T-cell (primary cell): ENCODE data around the gene SFTPB. TPM values are rescaled to one million over a fixed set of nuclear protein-coding genes. Genes with fewer than 3 reads are reported as not detected.
"Not testable (repeated sequence)": the region's sequence is repeated elsewhere in the genome, so short reads cannot be mapped to it uniquely, and the experiment has no call there.

Source experiments
- ATAC-seq, 4 experiments: fragments of 200-7000 bp in 3 of 4; fragments of 150-1000 bp in 1 of 4; cut with Tn5 transposase; replicated peaks in 1 of 4; 1 replicate in 3 of 4; 2 replicates in 1 of 4; pipeline ENCODE4 v1.10.0; 2021; ENCODE audit warnings: moderate library complexity in 3 of 4, mild to moderate bottlenecking in 2 of 4, moderate number of reproducible peaks in 1 of 4
- CTCF ChIA-PET, 2 donors: fragments of 300-600 bp; sonication (Branson Sonifier 250); formaldehyde crosslinking; loops; one replicate each; lab custom pipeline; 2022; ENCODE audit warnings: antibody characterized with exemption in 2 of 2; lab: Charles Lee
- POLR2A ChIA-PET, 2 donors: fragments of 300-600 bp; sonication (Branson Sonifier 250); formaldehyde crosslinking; loops; one replicate each; lab custom pipeline; 2022; ENCODE audit warnings: antibody characterized with exemption in 2 of 2; lab: Charles Lee
- DNase-seq, 35 experiments: peaks; one replicate each; pipeline versions ENCODE4 v3.0.0 to v3.0.0-alpha.2; 2013 to 2023
- H3K27ac ChIP-seq: one replicate; pipeline ENCODE4 v1.5.1; 2013; ENCODE audit warnings: low read length
- H3K27me3 ChIP-seq, 2 experiments: replicated peaks in 1 of 2; 1 replicate in 1 of 2; 2 replicates in 1 of 2; pipeline versions ENCODE4 v1.6.1 to v1.7.0; 2013; ENCODE audit warnings: low read length in 1 of 2, mixed read lengths in 1 of 2; ENCODE audit not compliant: control insufficient read depth in 2 of 2, insufficient read depth in 2 of 2; ENCODE audit errors: extremely low read depth in 1 of 2
- H3K36me3 ChIP-seq, 2 donors: 1 replicate in 1 of 2; 2 replicates in 1 of 2; pipeline versions ENCODE4 v1.6.1 to v1.7.0; 2013; ENCODE audit warnings: low read length in 1 of 2; ENCODE audit not compliant: control insufficient read depth in 2 of 2, insufficient read depth in 1 of 2; ENCODE audit errors: extremely low read depth in 1 of 2
- H3K4me1 ChIP-seq, 2 experiments: 1 replicate in 1 of 2; 2 replicates in 1 of 2; pipeline versions ENCODE4 v1.6.1 to v1.7.0; 2013; ENCODE audit warnings: low read length in 2 of 2, mixed read lengths in 1 of 2; ENCODE audit not compliant: insufficient read depth in 2 of 2, control insufficient read depth in 1 of 2; ENCODE audit errors: extremely low read depth in 1 of 2
- H3K4me3 ChIP-seq, 2 donors: 1 replicate in 1 of 2; 2 replicates in 1 of 2; pipeline versions ENCODE4 v1.5.1 to v1.7.0; 2013; ENCODE audit warnings: mild to moderate bottlenecking in 2 of 2, low read length in 1 of 2, moderate library complexity in 1 of 2; ENCODE audit not compliant: control insufficient read depth in 1 of 2; ENCODE audit errors: extremely low read depth in 1 of 2
- H3K9me3 ChIP-seq: 2 replicates; pipeline ENCODE4 v1.7.0; 2013
- H3K27ac Mint-ChIP-seq, 2 donors: one replicate each; pipeline ENCODE4 v1.8.0; 2020 to 2021; ENCODE audit warnings: mild to moderate bottlenecking in 2 of 2, mixed read lengths in 2 of 2
- H3K27me3 Mint-ChIP-seq, 2 donors: one replicate each; pipeline ENCODE4 v1.8.0; 2021 to 2022; ENCODE audit warnings: mixed read lengths in 2 of 2
- H3K36me3 Mint-ChIP-seq: one replicate; pipeline ENCODE4 v1.8.0; 2021; ENCODE audit warnings: mixed read lengths
- H3K4me1 Mint-ChIP-seq, 3 donors: one replicate each; pipeline ENCODE4 v1.8.0; 2020 to 2022; ENCODE audit warnings: mixed read lengths in 3 of 3, mild to moderate bottlenecking in 1 of 3
- H3K4me3 Mint-ChIP-seq, 3 donors: one replicate each; pipeline ENCODE4 v1.8.0; 2020 to 2022; ENCODE audit warnings: mild to moderate bottlenecking in 3 of 3, mixed read lengths in 3 of 3, moderate library complexity in 3 of 3
- H3K9me3 Mint-ChIP-seq, 3 donors: one replicate each; pipeline ENCODE4 v1.8.0; 2020 to 2022; ENCODE audit warnings: mixed read lengths in 3 of 3
- WGBS: methylation state at CpG from one replicate; pipeline ENCODE4 v1.1.5; 2013; ENCODE audit warnings: missing lambda C conversion rate; ENCODE audit not compliant: insufficient coverage; 5-methylcytosine and 5-hydroxymethylcytosine counted together
- total RNA-seq, 35 experiments: library from RNA in 6 of 35; stranded (reverse) in 6 of 35; fragments of 120-200 nt in 1 of 35; gene quantifications; one replicate each; pipeline versions ENCODE4 v1.2.1 to v1.2.4 and lab custom pipeline; 2013 to 2026

The SFTPB gene
- total RNA-seq, 5 donors from 2014 or later (not counting 1 experiment from before 2014, with no cell fraction given), result 11.6 to 18.6 (median 16.0) TPM; not detected in 2

GRCh38 chr2:85659324-85659981, 8.5 kb downstream of the SFTPB start:
- Histone ChIP-seq H3K36me3 (peaks cover 4 to 13% of the 10 kb centered on the region in 2 donors), H3K4me1 (peaks cover 0 to 3% of the 10 kb centered on the region in 2 experiments), H3K4me3 (no peak overlapping the region), H3K9me3 (no peaks in the 10 kb centered on the region), H3K27me3 (no peaks in the 10 kb centered on the region), H3K27ac (no peak overlapping the region)
- ATAC-seq, result no peak
- peak in 1 of 35 experiments; percentile 8 for DNase-seq
- Mint-ChIP-seq H3K4me1 (peaks cover 0 to 3% (median 0%) of the 10 kb centered on the region in 3 donors), H3K9me3 (no peaks in the 10 kb centered on the region), H3K27me3 (no peaks in the 10 kb centered on the region), H3K27ac (peak overlapping the region in 1 of 2 donors; percentile 48), H3K4me3 (no peak overlapping the region), H3K36me3 (peaks cover 12% of the 10 kb centered on the region)
- 60% methylated on average over 5 of the region's 13 CpGs for WGBS
- CTCF ChIA-PET, result interaction anchor here in 1 of 2 donors (0.6 to 1.3 kb wide), 2 partner anchors 23 to 544 kb away, joined by 3 to 6 read pairs; no protein-coding TSS in a partner anchor
- POLR2A ChIA-PET, result interaction anchor here in 1 of 2 donors (0.6 kb wide), 1 partner anchor 172 kb away, joined by 3 read pairs; no protein-coding TSS in a partner anchor

DNA sequence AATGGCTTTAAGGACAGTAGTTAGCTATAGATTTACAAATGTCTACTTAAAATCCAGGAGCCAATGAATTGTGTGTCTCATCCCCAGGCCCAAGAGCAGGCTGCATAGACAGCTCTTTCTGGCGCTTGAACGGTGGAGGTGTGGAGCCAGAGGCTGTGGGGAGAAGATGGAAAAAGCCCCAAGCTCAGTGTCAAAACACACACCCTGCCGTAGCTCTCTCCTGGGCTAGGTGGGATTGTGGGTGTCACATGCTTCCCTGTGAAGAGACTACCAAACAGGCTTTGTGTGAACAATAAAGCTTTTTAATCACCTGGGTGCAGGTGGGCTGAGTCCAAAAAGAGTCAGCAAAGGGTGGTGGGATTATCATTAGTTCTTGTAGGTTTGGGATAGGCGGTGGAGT, 10.6 kb downstream of the SFTPB start:
- H3K27ac ChIP-seq, H3K9me3 Mint-ChIP-seq, CTCF ChIA-PET, H3K4me3 ChIP-seq, DNase-seq, POLR2A ChIA-PET, H3K27ac Mint-ChIP-seq, H3K4me3 Mint-ChIP-seq, H3K4me1 ChIP-seq, H3K9me3 ChIP-seq, H3K4me1 Mint-ChIP-seq, H3K27me3 Mint-ChIP-seq, ATAC-seq, H3K27me3 ChIP-seq: not testable (repeated sequence)
- WGBS, result 90% methylated on average over 2 of the region's 4 CpGs
- H3K36me3 Mint-ChIP-seq, result peaks cover 22% of the 10 kb centered on the region
- peaks cover 4 to 23% of the 10 kb centered on the region in 2 donors for H3K36me3 ChIP-seq

DNA sequence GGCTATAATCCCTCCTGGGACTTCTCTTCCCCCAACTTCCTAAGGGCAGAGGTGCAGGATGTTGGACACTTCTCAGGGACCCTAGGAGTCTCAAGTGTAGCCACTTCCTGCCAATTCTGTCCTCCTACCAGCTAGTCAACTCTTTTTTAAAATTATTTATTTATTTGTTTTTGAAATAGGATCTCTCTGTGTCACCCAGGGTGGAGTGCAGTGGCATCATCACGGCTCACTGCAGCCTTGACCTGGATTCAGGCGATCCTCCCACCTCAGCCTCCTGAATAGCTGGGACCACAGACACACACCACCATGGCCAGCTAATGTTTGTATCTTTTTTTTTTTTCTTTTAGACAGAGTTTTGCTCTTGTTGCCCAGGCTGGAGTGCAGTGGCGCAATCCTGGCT, 11.5 kb downstream of the SFTPB start:
- CTCF ChIA-PET, result interaction anchor here in 1 of 2 donors (0.6 kb wide), 1 partner anchor 548 kb away, joined by 5 read pairs; no protein-coding TSS in a partner anchor
- no CpG with 5 or more reads among the region's 3 CpGs for WGBS
- POLR2A ChIA-PET, result no interaction called here
- H3K4me3 ChIP-seq, result no peak overlapping the region
- Mint-ChIP-seq H3K9me3 (no peaks in the 10 kb centered on the region), H3K36me3 (peaks cover 28% of the 10 kb centered on the region), H3K4me1 (peaks cover 0 to 3% (median 0%) of the 10 kb centered on the region in 3 donors), H3K27ac (no peak overlapping the region), H3K27me3 (no peaks in the 10 kb centered on the region), H3K4me3 (no peak overlapping the region)
- ATAC-seq (no peak), DNase-seq (no peak)
- H3K27me3 ChIP-seq, result no peaks in the 10 kb centered on the region
- H3K36me3 ChIP-seq, result peaks cover 4 to 31% of the 10 kb centered on the region in 2 donors
- no peaks in the 10 kb centered on the region for H3K9me3 ChIP-seq
- H3K27ac ChIP-seq, result no peak overlapping the region
- H3K4me1 ChIP-seq, result peaks cover 0 to 3% of the 10 kb centered on the region in 2 experiments

- Histone ChIP-seq H3K4me1 (peaks cover 0 to 3% of the 10 kb centered on the region in 2 experiments), H3K27ac (no peak overlapping the region), H3K27me3 (no peaks in the 10 kb centered on the region), H3K36me3 (peaks cover 4 to 36% of the 10 kb centered on the region in 2 donors), H3K9me3 (no peaks in the 10 kb centered on the region), H3K4me3 (no peak overlapping the region)
- DNase-seq (no peak), ATAC-seq (no peak)
- H3K4me1 Mint-ChIP-seq, result peaks cover 0 to 3% (median 0%) of the 10 kb centered on the region in 3 donors
- no peaks in the 10 kb centered on the region for H3K27me3 Mint-ChIP-seq
- H3K36me3 Mint-ChIP-seq, result peaks cover 33% of the 10 kb centered on the region
- WGBS, result 88% methylated on average over 4 of the region's 7 CpGs
- CTCF ChIA-PET, result interaction anchor here in 1 of 2 donors (0.6 kb wide), 1 partner anchor 548 kb away, joined by 5 read pairs; no protein-coding TSS in a partner anchor
- no peak overlapping the region for H3K4me3 Mint-ChIP-seq
- POLR2A ChIA-PET, result interaction anchor here in 1 of 2 donors (0.7 kb wide), 1 partner anchor 39 kb away, joined by 6 read pairs; no protein-coding TSS in a partner anchor
- H3K27ac Mint-ChIP-seq, result no peak overlapping the region
- no peaks in the 10 kb centered on the region for H3K9me3 Mint-ChIP-seq
Observed at GRCh38 chr2:85655961-85656417, 12.0 kb downstream of the SFTPB start.

GRCh38 chr2:85653996-85654395, 14.0 kb downstream of the SFTPB start:
- Mint-ChIP-seq H3K27me3 (no peaks in the 10 kb centered on the region), H3K27ac (no peak overlapping the region), H3K9me3 (no peaks in the 10 kb centered on the region), H3K4me1 (peaks cover 0 to under 1% (median 0%) of the 10 kb centered on the region in 3 donors), H3K4me3 (no peak overlapping the region), H3K36me3 (peaks cover 40% of the 10 kb centered on the region)
- H3K36me3 ChIP-seq, result peaks cover 8 to 44% of the 10 kb centered on the region in 2 donors
- no peak overlapping the region for H3K27ac ChIP-seq
- ATAC-seq (no peak), DNase-seq (no peak)
- no peaks in the 10 kb centered on the region for H3K9me3 ChIP-seq
- H3K4me1 ChIP-seq, result no peaks in the 10 kb centered on the region
- ChIA-PET CTCF (no interaction called here), POLR2A (no interaction called here)
- H3K27me3 ChIP-seq, result no peaks in the 10 kb centered on the region
- no peak overlapping the region for H3K4me3 ChIP-seq
- WGBS, result 100% methylated on average over 1 of the region's 3 CpGs

DNA sequence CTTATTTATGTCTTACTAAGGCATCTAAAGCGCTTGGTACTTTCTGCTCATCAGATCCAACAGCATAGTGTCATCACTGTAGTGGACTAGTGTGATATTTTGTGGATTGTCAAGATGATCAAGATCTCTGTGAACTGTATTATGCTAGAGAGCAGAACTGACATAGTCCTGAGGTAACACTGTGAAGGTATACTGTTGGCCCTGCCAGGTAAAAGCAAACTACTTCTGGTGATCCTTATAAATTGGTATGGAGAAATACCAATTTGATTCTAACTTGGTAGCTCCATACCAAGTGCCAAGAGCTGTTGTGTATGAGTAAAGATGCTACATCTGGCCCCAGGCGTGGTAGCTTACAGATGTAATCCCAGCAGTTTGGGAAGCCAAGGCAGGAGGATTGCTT, 15.9 kb downstream of the SFTPB start:
- H3K27ac Mint-ChIP-seq, result no peak overlapping the region
- WGBS, result 80% methylated on average over 1 of the region's 2 CpGs
- ATAC-seq (no peak), DNase-seq (no peak)
- H3K9me3 Mint-ChIP-seq, result no peaks in the 10 kb centered on the region
- no peaks in the 10 kb centered on the region for H3K27me3 Mint-ChIP-seq
- POLR2A ChIA-PET, result no interaction called here
- no peak overlapping the region for H3K4me3 ChIP-seq
- no peaks in the 10 kb centered on the region for H3K4me1 ChIP-seq
- no peaks in the 10 kb centered on the region for H3K4me1 Mint-ChIP-seq
- CTCF ChIA-PET, result interaction anchor here in 1 of 2 donors (0.6 to 0.9 kb wide), 2 partner anchors 12 to 14 kb away, joined by 3 read pairs; no protein-coding TSS in a partner anchor
- no peak overlapping the region for H3K27ac ChIP-seq
- H3K36me3 ChIP-seq, result peaks cover 4 to 63% of the 10 kb centered on the region in 2 donors
- no peaks in the 10 kb centered on the region for H3K9me3 ChIP-seq
- no peak overlapping the region for H3K4me3 Mint-ChIP-seq
- peaks cover 46% of the 10 kb centered on the region for H3K36me3 Mint-ChIP-seq
- no peaks in the 10 kb centered on the region for H3K27me3 ChIP-seq
